Thoracic aorta (tissue), 2 donors: ENCODE measurements around the gene NTPCR. TPM values are rescaled to one million over a fixed set of nuclear protein-coding genes. Genes with fewer than 3 reads are reported as not detected.

Experiments
- ATAC-seq: fragments of 150-250 bp; one replicate; pipeline ENCODE4 v1.8.0; 2017; ENCODE audit warnings: low read depth; ENCODE audit not compliant: insufficient number of reproducible peaks, low FRiP score
- DNase-seq: peaks from one replicate; pipeline ENCODE4 v3.0.0-alpha.2; 2020; ENCODE audit warnings: low spot score
- H3K27ac ChIP-seq, 2 donors: fragments of 200-600 bp; sonication (generic); 1 replicate in 1 of 2; 2 replicates in 1 of 2; pipeline ENCODE4 v1.5.1; 2016; ENCODE audit warnings: mild to moderate bottlenecking in 2 of 2, moderate library complexity in 2 of 2
- H3K27me3 ChIP-seq: fragments of 200-600 bp; sonication (generic); replicated peaks from 2 replicates; pipeline ENCODE4 v1.6.0; 2016; ENCODE audit warnings: mild to moderate bottlenecking; ENCODE audit not compliant: insufficient read depth
- H3K36me3 ChIP-seq: fragments of 200-600 bp; sonication (generic); one replicate; pipeline ENCODE4 v1.5.1; 2016
- H3K4me1 ChIP-seq, 2 donors: fragments of 200-600 bp; sonication (generic); 1 replicate in 1 of 2; 2 replicates in 1 of 2; pipeline versions ENCODE4 v1.5.1 to v1.6.0; 2016; ENCODE audit warnings: low read depth in 2 of 2, mild to moderate bottlenecking in 1 of 2; ENCODE audit not compliant: control insufficient read depth in 1 of 2
- H3K4me3 ChIP-seq: fragments of 200-600 bp; sonication (generic); 2 replicates; pipeline ENCODE4 v1.5.1; 2016; ENCODE audit warnings: mild to moderate bottlenecking
- H3K9me3 ChIP-seq: fragments of 200-600 bp; sonication (generic); 2 replicates; pipeline ENCODE4 v1.5.1; 2016
- CTCF ChIP-seq: fragments of 200-600 bp; sonication (generic); IDR thresholded peaks from one replicate; pipeline ENCODE4 v1.5.1; 2019; ENCODE audit warnings: antibody characterized with exemption
- total RNA-seq, 2 donors: library from RNA; depleted of rRNA; stranded (reverse); fragments of >200 nt; gene quantifications; one replicate each; pipeline versions ENCODE4 v1.1.0 to v1.2.3, GENCODE V29; 2016

NTPCR gene
- total RNA-seq, 2 donors from 2014 or later = 9.3 to 21.4 TPM

- Histone ChIP-seq H3K36me3 (no peaks in the 10 kb centered on the region), H3K9me3 (no peaks in the 10 kb centered on the region), H3K4me3 (no peak overlapping the region), H3K27ac (no peak overlapping the region), H3K27me3 (no peaks in the 10 kb centered on the region), H3K4me1 (no peaks in the 10 kb centered on the region)
- DNase-seq = no peak
- no peak for ATAC-seq
- TF ChIP-seq CTCF = no peak
These were observed 22.4 kb upstream of the NTPCR start for GRCh38 chr1:232927830-232928505.

- no peaks in the 10 kb centered on the region for H3K36me3 ChIP-seq
- no peak for DNase-seq
- TF ChIP-seq CTCF = no peak
These were observed 17.7 kb upstream of the NTPCR start for GRCh38 chr1:232932486-232933425.

DNA sequence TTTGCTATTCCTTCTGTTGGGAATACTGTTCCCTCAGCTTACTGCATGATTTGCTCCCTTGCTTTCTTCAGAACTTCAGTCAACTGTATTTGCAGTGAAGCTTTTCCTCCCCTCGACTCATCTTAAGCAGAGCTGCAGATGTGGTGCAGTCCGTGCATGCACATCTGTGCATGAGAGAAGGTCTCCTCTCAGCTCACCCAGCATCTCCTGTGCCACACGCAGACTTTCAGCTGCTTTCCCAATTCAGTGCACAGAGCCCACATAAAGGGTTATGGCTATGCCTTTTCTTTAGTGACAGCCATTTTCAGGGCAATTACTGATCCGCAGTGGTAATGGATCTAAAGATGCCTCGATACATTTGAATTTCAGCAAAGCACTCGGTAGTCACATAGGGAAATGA is 13.5 kb upstream of the NTPCR start:
- Histone ChIP-seq H3K9me3 (no peaks in the 10 kb centered on the region), H3K4me3 (no peak overlapping the region), H3K27ac (no peak overlapping the region), H3K27me3 (no peaks in the 10 kb centered on the region), H3K4me1 (no peaks in the 10 kb centered on the region), H3K36me3 (no peaks in the 10 kb centered on the region)
- ATAC-seq = no peak
- DNase-seq = no peak
- no peak for TF ChIP-seq CTCF

More at GRCh38 chr1:232932486-232933425, 17.7 kb upstream of the NTPCR start:
- Histone ChIP-seq H3K4me1 (no peaks in the 10 kb centered on the region), H3K27ac (no peak overlapping the region), H3K27me3 (no peaks in the 10 kb centered on the region), H3K4me3 (no peak overlapping the region), H3K9me3 (no peaks in the 10 kb centered on the region)
- ATAC-seq = no peak

DNA sequence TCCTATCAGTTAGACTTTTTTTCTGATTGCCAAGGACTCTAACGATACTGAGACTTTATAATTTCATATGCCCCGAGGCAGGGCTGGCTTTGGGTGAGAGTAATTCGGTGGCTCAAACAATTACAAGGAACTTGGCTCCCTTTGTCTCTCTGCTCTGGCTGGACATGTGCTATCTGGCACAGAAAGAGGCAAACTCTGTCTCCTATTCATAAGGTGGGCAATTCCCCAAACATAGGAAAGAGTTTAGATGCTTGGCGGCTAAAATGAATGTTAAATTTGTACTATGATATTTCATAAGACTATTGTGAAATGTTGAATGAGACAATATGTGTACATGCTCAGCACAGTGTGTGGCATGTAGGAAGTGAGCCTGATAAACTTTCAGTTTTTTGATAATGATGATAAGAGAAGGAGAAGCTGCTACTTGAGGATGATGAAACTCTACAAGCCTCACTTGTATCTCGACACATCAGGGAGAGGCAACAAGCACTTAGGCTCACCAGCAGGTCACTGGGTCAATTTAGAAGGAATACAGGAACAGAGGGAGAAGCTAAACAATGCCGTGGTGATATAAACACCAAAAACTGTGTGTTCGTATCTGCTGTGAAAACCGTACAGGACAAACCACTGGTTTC is 12.6 kb upstream of the NTPCR start:
- TF ChIP-seq CTCF = no peak
- ATAC-seq = no peak
- H3K27ac ChIP-seq = no peak overlapping the region
- no peaks in the 10 kb centered on the region for H3K36me3 ChIP-seq
- H3K4me1 ChIP-seq = no peaks in the 10 kb centered on the region
- H3K9me3 ChIP-seq = no peaks in the 10 kb centered on the region
- no peak overlapping the region for H3K4me3 ChIP-seq
- no peak for DNase-seq
- no peaks in the 10 kb centered on the region for H3K27me3 ChIP-seq

DNA sequence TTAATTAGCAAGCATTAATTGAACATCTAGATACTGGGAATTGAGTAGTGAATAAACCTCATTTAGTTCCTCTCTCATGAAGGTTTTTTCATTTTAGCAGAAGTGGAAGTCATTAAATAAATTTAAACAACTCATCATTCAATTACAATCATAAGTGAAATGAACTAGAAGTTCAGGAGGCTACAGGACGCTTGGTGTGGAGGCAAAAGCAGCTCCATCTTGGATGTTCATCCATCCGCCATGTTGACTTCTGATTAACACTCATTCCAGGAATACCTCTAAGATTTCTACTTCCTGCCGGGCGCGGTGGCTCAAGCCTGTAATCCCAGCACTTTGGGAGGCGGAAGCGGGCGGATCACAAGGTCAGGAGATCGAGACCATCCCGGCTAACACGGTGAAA is 11.5 kb upstream of the NTPCR start:
- ATAC-seq (no peak), DNase-seq (no peak)
- H3K36me3 ChIP-seq = no peaks in the 10 kb centered on the region

More for the DNA sequence above, 11.5 kb upstream of the NTPCR start:
- no peak for TF ChIP-seq CTCF
- no peak overlapping the region for H3K27ac ChIP-seq
- H3K4me3 ChIP-seq = no peak overlapping the region
- no peaks in the 10 kb centered on the region for H3K27me3 ChIP-seq
- H3K4me1 ChIP-seq = no peaks in the 10 kb centered on the region
- no peaks in the 10 kb centered on the region for H3K9me3 ChIP-seq
